Measurements from ENCODE around the gene EFR3B. TPM values are rescaled to one million over a fixed set of nuclear protein-coding genes. Genes with fewer than 3 reads are reported as not detected.

EFR3B gene
- total RNA-seq, 1 donor from 2014 or later, result 22.9 TPM

DNA sequence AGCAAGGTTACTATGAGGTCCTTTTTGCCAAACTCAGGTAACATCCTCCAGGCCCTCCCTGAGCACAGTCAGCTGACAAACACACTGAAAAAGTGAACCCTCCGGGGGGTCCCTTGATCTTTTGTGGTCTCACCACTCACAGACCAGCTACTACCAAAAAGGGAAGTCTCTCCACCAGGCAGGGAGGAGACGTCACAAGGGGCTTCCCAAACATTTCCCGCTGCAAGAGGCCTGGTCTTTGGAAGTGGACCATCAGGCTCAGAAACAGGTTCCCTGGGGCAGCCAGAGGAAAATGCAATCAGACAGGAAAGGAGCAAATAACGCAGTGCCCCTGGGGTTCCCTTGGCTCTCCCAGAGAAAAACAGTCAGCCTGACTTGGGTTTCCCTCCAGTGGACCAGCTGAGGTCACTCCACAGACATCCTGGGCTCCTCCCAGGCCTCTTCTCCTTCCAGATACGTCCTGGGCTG lies 165.2 kb downstream of the EFR3B start:
- no peaks in the 10 kb centered on the region for H3K4me1 Mint-ChIP-seq (ENCODE audit: low read depth, unreplicated experiment)

More for the DNA sequence above, 165.2 kb downstream of the EFR3B start:
- DNase-seq, result no peak
- Mint-ChIP-seq H3K36me3 (ENCODE audit: unreplicated experiment) (no peaks in the 10 kb centered on the region), H3K27me3 (ENCODE audit: unreplicated experiment) (no peaks in the 10 kb centered on the region), H3K4me3 (ENCODE audit: unreplicated experiment) (no peak overlapping the region), H3K27ac (ENCODE audit: unreplicated experiment) (no peak overlapping the region), H3K9me3 (ENCODE audit: unreplicated experiment) (peaks cover 3% of the 10 kb centered on the region)
- TF ChIP-seq, protein P1, sequence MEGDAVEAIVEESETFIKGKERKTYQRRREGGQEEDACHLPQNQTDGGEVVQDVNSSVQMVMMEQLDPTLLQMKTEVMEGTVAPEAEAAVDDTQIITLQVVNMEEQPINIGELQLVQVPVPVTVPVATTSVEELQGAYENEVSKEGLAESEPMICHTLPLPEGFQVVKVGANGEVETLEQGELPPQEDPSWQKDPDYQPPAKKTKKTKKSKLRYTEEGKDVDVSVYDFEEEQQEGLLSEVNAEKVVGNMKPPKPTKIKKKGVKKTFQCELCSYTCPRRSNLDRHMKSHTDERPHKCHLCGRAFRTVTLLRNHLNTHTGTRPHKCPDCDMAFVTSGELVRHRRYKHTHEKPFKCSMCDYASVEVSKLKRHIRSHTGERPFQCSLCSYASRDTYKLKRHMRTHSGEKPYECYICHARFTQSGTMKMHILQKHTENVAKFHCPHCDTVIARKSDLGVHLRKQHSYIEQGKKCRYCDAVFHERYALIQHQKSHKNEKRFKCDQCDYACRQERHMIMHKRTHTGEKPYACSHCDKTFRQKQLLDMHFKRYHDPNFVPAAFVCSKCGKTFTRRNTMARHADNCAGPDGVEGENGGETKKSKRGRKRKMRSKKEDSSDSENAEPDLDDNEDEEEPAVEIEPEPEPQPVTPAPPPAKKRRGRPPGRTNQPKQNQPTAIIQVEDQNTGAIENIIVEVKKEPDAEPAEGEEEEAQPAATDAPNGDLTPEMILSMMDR (IDR thresholded peaks at IDR 0.05; ENCODE audit: partially characterized antibody, unreplicated experiment), result no peak

Other genes with a start within 250 kb of the EFR3B start
- gene PTRHD1, start 248.7 kb upstream of the EFR3B start, total RNA-seq (ENCODE audit: unreplicated experiment), result 25.2 TPM
- 26.5 TPM for gene CENPO, start 248.7 kb upstream of the EFR3B start, total RNA-seq (ENCODE audit: unreplicated experiment)
- gene ADCY3, start 121.8 kb upstream of the EFR3B start, total RNA-seq (ENCODE audit: unreplicated experiment), result 76.2 TPM
- gene DNAJC27, start 70.1 kb upstream of the EFR3B start, total RNA-seq (ENCODE audit: unreplicated experiment), result 17.9 TPM
- 0.29 TPM for gene POMC, start 126.5 kb downstream of the EFR3B start, total RNA-seq (ENCODE audit: unreplicated experiment)

All from glutamatergic neuron (in vitro differentiated cells).